IPS DF 6.9 (cell line): ENCODE results near the gene APCDD1L.

ENCODE experiments used
- DNase-seq: peaks from one replicate; pipeline ENCODE4 v3.0.0-alpha.2; 2013; ENCODE audit warnings: low read depth, low spot score
- H3K27ac ChIP-seq: one replicate; pipeline ENCODE4 v1.5.1; 2013; ENCODE audit warnings: low read length, control low read depth
- H3K27me3 ChIP-seq: 2 replicates; pipeline ENCODE4 v1.6.1; 2013; ENCODE audit warnings: mild to moderate bottlenecking, low read length; ENCODE audit not compliant: control insufficient read depth, insufficient read depth
- H3K36me3 ChIP-seq: 2 replicates; pipeline ENCODE4 v1.6.1; 2013; ENCODE audit warnings: low read length; ENCODE audit not compliant: control insufficient read depth, insufficient read depth
- H3K4me1 ChIP-seq: 2 replicates; pipeline ENCODE4 v1.6.1; 2013; ENCODE audit warnings: low read length; ENCODE audit not compliant: control insufficient read depth, insufficient read depth
- H3K4me3 ChIP-seq: 2 replicates; pipeline ENCODE4 v1.5.1; 2013; ENCODE audit warnings: mild to moderate bottlenecking, low read length
- H3K9me3 ChIP-seq: 2 replicates; pipeline ENCODE4 v1.6.1; 2013; ENCODE audit warnings: low read length, inconsistent platforms; ENCODE audit not compliant: control insufficient read depth, insufficient read depth
- WGBS: extraction: QIAGEN DNeasy Blood & Tissue Kit; methylation state at CpG from one replicate; pipeline ENCODE4 v1.1.7; 2013; ENCODE audit warnings: mixed read lengths, missing lambda C conversion rate; ENCODE audit not compliant: insufficient read length, insufficient coverage; 5-methylcytosine and 5-hydroxymethylcytosine counted together

APCDD1L gene

DNA sequence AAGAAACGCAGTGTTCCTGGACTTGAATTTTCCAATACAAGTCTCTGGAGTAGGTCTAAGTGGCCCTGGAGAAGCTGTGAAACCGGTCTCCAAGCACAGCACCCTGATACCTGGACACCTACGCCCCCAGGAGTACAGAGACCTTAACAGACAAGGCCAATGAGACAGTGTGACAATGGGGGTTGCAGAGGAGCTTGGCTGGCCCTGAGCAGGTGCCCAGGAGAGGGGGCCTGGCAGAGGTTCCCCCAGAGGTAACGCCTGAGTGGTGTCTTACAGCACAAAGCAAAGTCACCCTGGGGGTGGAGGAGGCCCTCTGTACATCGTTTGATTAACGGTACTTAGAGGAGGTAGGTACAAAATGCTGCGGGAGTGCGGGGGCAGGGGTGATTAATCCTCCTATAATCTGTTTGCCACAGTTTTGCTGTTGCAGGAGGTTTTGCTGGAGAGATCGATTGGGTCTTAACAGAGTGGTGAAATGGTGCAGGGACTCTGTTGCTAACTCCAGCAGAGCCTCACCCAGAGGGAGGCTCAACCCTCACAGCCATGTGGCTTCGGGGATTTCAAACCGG is 37.3 kb upstream of the APCDD1L start:
- Histone ChIP-seq H3K4me3 (no peak overlapping the region), H3K27ac (no peak overlapping the region), H3K9me3 (no peaks in the 10 kb centered on the region), H3K27me3 (no peaks in the 10 kb centered on the region), H3K4me1 (no peaks in the 10 kb centered on the region), H3K36me3 (no peaks in the 10 kb centered on the region)
- no CpG with 5 or more reads among the region's 11 CpGs for WGBS
- no peak for DNase-seq

DNA sequence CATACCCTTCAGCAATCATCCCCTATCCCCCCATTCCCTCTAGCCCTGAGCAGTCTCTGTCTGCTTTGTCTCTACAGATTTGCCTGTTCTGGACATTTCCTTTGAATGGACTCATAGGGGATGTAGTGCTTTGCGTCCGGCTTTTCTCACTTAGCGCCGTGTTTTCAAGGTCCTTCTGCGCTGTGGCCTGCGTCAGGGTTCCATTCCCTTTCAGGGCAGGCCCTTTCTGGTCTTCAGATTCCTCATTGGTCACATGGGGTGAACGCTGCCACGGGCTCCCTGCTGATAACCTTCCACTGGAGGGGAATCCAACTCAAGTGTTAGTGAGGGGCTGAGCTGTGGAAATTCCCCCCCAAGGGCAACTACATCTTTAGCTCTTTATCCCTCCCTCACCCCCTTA is 36.4 kb upstream of the APCDD1L start:
- no peaks in the 10 kb centered on the region for H3K27me3 ChIP-seq
- no peaks in the 10 kb centered on the region for H3K9me3 ChIP-seq
- WGBS: no CpG with 5 or more reads among the region's 8 CpGs
- H3K36me3 ChIP-seq: no peaks in the 10 kb centered on the region
- H3K4me3 ChIP-seq: no peak overlapping the region
- H3K27ac ChIP-seq: no peak overlapping the region
- H3K4me1 ChIP-seq: no peaks in the 10 kb centered on the region
- no peak for DNase-seq

DNA sequence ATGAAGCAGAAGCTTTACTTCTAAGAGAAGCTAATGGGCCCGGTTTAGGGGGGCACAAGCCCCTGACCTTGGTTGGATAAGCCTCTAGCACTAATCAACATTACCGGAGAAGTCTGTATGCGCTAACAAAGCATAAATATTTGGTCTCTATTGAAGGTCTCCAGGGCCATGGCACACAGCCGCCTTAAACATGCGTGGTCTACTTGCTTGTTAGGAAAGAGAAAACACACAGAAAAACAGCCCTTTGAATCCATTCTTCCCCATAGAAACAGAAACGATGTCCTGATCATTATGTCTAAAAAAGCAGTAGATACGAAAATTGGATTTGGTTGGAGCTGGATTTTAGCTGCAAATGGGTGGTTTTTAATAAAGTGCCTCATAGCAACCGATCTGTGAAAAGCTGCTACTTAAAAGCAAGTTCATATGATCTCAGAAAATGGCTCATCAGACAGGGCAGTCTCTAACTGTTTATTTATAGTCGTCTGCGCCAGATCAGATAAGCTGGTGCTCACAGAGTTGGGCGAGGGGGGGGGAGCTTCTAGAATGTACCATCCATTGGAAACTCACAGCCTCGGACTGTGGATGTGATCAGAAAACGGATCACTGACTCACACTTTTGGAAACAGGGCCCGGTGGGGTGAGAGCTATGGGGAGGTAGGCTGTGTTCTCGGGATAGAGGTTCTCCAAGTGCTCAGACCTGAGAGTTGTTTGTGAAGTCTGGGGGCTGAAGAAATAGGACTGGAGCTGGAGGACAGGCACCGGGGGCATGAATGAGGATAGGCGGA is 35.3 kb upstream of the APCDD1L start:
- H3K27ac ChIP-seq: no peak overlapping the region
- H3K36me3 ChIP-seq: no peaks in the 10 kb centered on the region
- no peaks in the 10 kb centered on the region for H3K4me1 ChIP-seq
- no peaks in the 10 kb centered on the region for H3K27me3 ChIP-seq
- no CpG with 5 or more reads among the region's 17 CpGs for WGBS
- DNase-seq: no peak
- no peaks in the 10 kb centered on the region for H3K9me3 ChIP-seq
- H3K4me3 ChIP-seq: no peak overlapping the region

DNA sequence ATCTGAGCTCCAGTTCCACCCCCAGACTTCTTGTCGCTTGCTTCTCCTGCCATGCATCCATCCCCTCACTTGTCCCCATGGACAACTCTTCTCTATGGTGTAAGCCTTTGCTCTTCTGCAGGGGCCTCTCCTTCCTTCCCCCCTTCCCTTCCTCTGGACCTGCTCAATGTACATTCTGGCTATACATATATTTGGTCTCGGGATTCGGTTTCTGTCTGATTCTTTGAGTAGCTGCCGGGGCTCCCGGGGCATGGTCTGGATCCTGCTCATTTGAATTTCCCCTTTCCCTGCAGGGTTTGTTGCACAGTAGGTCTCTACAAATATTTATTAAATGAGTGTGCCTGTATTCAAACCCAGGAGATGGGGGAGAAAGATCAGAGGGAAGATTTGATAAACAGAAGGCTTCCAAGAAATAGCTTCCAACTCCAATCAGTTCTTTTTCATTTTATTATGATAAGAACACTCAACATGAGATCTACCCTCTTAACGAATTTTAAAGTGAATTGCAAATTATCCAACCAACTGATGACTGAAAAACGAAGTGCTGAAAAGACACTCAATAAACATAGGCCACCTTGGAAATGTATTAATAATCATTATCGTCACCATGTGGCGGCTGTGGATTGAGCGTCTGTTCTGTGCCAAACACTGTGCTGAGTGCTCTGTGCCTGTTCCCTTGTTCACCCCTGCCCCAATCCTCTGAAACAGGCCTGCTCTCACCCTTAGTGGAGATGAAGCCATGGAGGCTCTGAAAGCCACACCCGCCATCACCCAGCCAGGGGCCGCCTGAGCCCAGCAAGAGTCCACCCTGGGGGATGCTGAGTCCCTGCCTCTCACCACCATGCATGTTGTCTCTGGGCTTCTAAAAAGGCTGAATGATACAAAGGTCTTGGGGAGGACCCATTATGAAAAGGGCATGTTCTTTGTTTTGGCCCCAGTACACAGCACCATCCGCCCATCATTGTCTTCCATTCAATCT is 34.3 kb upstream of the APCDD1L start:
- Histone ChIP-seq H3K4me3 (no peak overlapping the region), H3K4me1 (no peaks in the 10 kb centered on the region), H3K27me3 (no peaks in the 10 kb centered on the region), H3K27ac (no peak overlapping the region), H3K36me3 (no peaks in the 10 kb centered on the region), H3K9me3 (no peaks in the 10 kb centered on the region)
- WGBS: no CpG with 5 or more reads among the region's 13 CpGs
- no peak for DNase-seq

DNA sequence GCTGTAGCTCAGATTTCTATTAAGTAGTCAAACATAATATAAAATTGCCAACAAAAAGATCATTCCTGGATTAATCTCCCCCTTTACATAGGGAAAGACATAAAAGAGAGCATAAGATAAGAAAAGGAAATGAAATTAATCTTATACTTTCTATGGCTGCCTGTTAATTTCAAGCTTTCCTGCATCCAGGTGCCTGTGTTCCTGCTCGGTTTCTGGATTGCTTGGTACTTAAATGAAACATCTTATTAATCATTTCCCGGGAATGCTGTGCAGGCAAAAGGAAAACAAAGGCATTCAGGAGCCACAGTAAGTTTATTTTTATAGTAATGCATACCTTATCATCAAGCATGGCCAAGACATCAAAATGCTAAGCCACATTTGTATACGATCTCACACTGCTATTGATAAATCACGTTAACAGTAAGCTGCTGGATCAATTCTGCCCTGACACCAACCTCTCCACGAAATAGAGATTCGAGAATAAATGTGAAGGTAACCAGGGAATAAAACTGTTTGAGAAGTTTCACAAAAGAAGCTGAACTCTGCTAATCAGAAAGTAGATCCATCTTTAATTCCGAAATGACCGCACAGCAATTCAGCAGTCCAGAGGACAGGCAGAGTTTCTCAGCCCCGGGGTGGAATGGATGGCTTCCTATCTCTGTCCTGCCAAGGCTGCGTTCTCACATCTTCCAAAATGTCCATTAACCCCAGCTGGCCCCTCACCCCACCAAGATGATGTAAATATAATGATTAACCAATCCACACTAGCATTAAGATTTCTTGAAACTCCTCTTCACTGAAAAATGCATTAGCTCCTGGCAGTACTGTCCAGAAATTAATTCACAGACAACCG is 32.6 kb upstream of the APCDD1L start:
- no peaks in the 10 kb centered on the region for H3K9me3 ChIP-seq
- DNase-seq: no peak
- no CpG with 5 or more reads among the region's 11 CpGs for WGBS
- no peak overlapping the region for H3K27ac ChIP-seq
- H3K27me3 ChIP-seq: no peaks in the 10 kb centered on the region
- no peaks in the 10 kb centered on the region for H3K4me1 ChIP-seq
- no peak overlapping the region for H3K4me3 ChIP-seq
- no peaks in the 10 kb centered on the region for H3K36me3 ChIP-seq

DNA sequence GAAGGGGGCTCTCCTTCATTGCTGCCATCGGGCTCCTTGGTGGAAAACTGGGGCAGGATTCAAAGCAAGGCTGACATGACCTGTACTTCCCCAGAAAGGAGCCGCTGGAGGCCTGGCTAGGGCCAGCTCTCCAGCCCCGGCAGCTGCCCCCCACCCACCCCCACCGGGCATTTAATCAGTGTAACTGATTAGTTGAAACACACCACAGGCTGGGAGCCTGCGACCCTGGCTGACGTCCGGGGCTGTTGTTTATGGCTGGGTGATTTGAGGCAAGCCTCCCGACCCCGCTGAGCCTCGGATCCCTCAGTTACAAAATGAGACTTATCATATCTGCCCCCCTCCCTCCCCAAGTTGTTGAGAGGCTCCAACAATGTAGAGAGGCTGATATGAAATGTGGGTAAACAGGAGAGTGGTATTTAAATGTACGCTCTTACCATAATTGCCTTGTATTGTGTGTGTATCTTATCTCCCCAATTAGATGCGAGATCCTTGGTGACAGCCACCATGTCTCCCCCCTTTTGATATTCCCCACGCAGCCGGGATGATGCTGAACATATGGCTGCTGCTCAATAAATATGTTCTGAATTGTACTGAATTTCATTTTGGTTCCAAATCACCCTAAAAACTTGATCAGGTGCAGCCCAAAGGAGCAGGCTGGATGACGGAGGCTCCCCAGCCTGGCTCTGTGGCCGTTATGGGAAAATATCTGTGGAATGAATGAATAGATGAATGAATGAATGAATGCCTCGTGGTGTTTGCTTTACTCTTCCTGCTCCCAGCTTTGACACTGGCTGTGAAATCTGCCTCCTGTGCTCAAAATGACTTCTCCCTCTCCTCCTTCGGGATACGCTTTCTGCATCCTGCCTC is 31.8 kb upstream of the APCDD1L start:
- no peaks in the 10 kb centered on the region for H3K4me1 ChIP-seq
- no peak for DNase-seq
- no CpG with 5 or more reads among the region's 19 CpGs for WGBS

DNA sequence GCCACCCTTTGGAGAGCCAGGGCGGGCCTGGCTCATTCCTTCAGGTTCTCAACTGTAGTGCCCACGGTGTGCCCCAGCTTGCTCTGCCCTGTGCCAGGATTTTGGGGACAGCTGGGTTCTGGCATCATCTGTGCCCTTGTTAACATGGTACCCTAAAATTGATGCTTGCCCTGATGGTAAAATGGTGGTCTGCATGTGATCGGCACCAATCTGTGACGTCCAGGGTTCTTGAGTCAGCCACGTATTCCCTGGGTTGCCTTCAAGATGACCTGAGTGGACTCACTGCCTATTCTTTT is 31.2 kb upstream of the APCDD1L start:
- Histone ChIP-seq H3K9me3 (no peaks in the 10 kb centered on the region), H3K4me3 (no peak overlapping the region), H3K27ac (no peak overlapping the region), H3K36me3 (no peaks in the 10 kb centered on the region), H3K4me1 (no peaks in the 10 kb centered on the region), H3K27me3 (no peaks in the 10 kb centered on the region)
- WGBS: no CpG with 5 or more reads among the region's 5 CpGs
- DNase-seq: no peak

More for the DNA sequence above, 31.8 kb upstream of the APCDD1L start:
- Histone ChIP-seq H3K27ac (no peak overlapping the region), H3K36me3 (no peaks in the 10 kb centered on the region), H3K27me3 (no peaks in the 10 kb centered on the region), H3K9me3 (no peaks in the 10 kb centered on the region), H3K4me3 (no peak overlapping the region)

DNA sequence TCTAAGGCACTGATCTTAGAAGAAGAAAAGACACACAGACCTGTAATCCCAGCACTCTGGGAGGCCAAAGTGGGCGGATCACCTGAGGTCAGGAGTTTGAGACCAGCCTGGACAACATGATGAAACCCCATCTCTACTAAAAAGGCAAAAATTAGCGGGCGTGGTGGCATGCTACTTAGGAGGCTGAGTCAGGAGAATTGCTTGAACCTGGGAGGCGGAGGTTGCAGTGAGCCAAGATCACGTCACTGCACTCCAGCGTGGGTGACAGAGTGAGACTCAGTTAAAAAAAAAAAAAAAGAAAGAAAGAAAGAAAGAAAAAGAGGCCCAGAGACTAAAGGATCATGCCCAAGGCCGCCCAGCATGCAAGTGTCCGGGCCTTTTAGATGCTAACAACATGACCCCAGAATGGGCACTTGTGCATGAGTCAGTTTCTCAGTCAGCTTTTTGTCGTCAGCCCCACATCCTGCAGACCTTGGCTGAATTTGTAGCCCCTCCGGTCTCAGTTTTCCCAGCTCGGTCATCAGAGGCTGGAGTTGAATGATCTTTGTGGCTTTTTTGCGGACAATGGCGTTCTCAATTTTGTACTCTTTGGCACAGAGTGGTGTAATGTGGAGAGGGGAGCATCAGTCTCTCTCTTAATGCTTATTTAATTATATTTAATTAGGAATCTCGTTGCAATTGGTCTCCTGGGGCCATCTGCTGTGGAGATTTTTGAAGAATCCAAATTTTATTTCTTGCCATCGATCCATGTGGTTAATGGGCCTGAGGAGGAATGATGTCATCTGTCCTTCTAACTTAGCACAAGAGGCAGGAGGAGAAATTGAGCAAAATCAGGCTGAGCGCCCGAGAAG is 30.6 kb upstream of the APCDD1L start:
- Histone ChIP-seq H3K36me3 (no peaks in the 10 kb centered on the region), H3K27me3 (no peaks in the 10 kb centered on the region), H3K27ac (no peak overlapping the region), H3K4me1 (no peaks in the 10 kb centered on the region), H3K4me3 (no peak overlapping the region), H3K9me3 (no peaks in the 10 kb centered on the region)
- no peak for DNase-seq
- WGBS: no CpG with 5 or more reads among the region's 17 CpGs

DNA sequence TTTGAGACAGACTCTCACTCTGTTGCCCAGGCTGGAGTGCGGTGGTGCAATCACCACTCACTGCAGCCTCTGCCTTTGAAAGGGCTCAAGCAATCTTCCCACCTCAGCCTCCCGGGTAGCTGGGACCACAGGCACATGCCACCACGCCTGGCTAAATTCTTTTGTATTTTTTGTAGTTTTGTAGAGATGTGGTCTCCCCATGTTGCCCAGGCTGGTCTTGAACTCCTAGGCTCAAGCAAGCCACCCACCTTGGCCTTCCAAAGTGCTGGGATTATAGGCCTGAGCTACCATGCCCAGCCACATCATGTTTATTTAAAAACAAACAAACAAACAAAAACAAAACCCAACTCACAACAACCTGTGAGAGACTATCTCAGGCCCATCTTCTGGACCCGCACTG is 29.7 kb upstream of the APCDD1L start:
- no peaks in the 10 kb centered on the region for H3K27me3 ChIP-seq
- no peak overlapping the region for H3K4me3 ChIP-seq
- no peaks in the 10 kb centered on the region for H3K4me1 ChIP-seq
- no peak overlapping the region for H3K27ac ChIP-seq
- H3K9me3 ChIP-seq: no peaks in the 10 kb centered on the region
- WGBS: no CpG with 5 or more reads among the region's 4 CpGs
- H3K36me3 ChIP-seq: no peaks in the 10 kb centered on the region
- no peak for DNase-seq
